AG04449 (cell line): Measurements from ENCODE around the gene NUP43.

Experiments
- CTCF ChIA-PET: fragments of 350-600 bp; formaldehyde crosslinking; extraction: SDS; loops from one replicate; lab custom pipeline; 2021; ENCODE audit warnings: antibody characterized with exemption; lab: Yijun Ruan, JAX
- POLR2A ChIA-PET: fragments of 400-600, 350-600 bp; formaldehyde crosslinking; extraction: SDS; loops from one replicate; lab custom pipeline; 2020; ENCODE audit warnings: antibody characterized with exemption, inconsistent platforms; lab: Yijun Ruan, JAX
- DNase-seq: peaks from one replicate; pipeline ENCODE4 v3.0.0-alpha.2; 2010; ENCODE audit warnings: low read depth, low spot score
- H3K4me3 ChIP-seq: 2 replicates; pipeline ENCODE4 v1.5.1; 2011; ENCODE audit warnings: low read depth, mild to moderate bottlenecking, control low read depth, low read length
- CTCF ChIP-seq: IDR thresholded peaks from one replicate; pipeline ENCODE4 v1.5.1; 2011; ENCODE audit warnings: mild to moderate bottlenecking, moderate library complexity, low read length, control low read depth, inconsistent platforms; ENCODE audit not compliant: insufficient read depth; ENCODE audit errors: missing control alignments

NUP43 gene

GRCh38 chr6:149714442-149714841 is 31.9 kb downstream of the NUP43 start:
- no peak for TF ChIP-seq CTCF
- POLR2A ChIA-PET: no interaction called here
- CTCF ChIA-PET: interaction anchor here (1.5 to 1.6 kb wide), 2 partner anchors 9 to 10 kb away, joined by 5 to 7 read pairs; no protein-coding TSS in a partner anchor
- no peak overlapping the region for H3K4me3 ChIP-seq
- no peak for DNase-seq

GRCh38 chr6:149711711-149712110 is 34.6 kb downstream of the NUP43 start:
- DNase-seq: no peak
- no peak overlapping the region for H3K4me3 ChIP-seq
- CTCF ChIA-PET: no interaction called here
- TF ChIP-seq CTCF: no peak
- POLR2A ChIA-PET: no interaction called here

- ChIA-PET POLR2A (no interaction called here), CTCF (no interaction called here)
- TF ChIP-seq CTCF: no peak
- DNase-seq: no peak
- H3K4me3 ChIP-seq: no peak overlapping the region
These were observed 44.6 kb downstream of the NUP43 start for GRCh38 chr6:149701714-149702113.

GRCh38 chr6:149699150-149699549 is 47.2 kb downstream of the NUP43 start:
- ChIA-PET CTCF (interaction anchor here (0.9 kb wide), 1 partner anchor 18 kb away, joined by 3 read pairs; no protein-coding TSS in a partner anchor), POLR2A (no interaction called here)
- no peak for DNase-seq
- H3K4me3 ChIP-seq: no peak overlapping the region
- TF ChIP-seq CTCF: no peak

GRCh38 chr6:149698175-149698574 is 48.2 kb downstream of the NUP43 start:
- no peak overlapping the region for H3K4me3 ChIP-seq
- CTCF ChIA-PET: no interaction called here
- no peak for TF ChIP-seq CTCF
- DNase-seq: no peak
- POLR2A ChIA-PET: no interaction called here

GRCh38 chr6:149696901-149697300 is 49.4 kb downstream of the NUP43 start:
- ChIA-PET POLR2A (interaction anchor here (0.7 kb wide), 1 partner anchor 265 kb away, joined by 3 read pairs; no protein-coding TSS in a partner anchor), CTCF (no interaction called here)
- TF ChIP-seq CTCF: no peak
- no peak overlapping the region for H3K4me3 ChIP-seq
- no peak for DNase-seq
